ENCODE results near the gene GOLPH3.

Gene GOLPH3

DNA sequence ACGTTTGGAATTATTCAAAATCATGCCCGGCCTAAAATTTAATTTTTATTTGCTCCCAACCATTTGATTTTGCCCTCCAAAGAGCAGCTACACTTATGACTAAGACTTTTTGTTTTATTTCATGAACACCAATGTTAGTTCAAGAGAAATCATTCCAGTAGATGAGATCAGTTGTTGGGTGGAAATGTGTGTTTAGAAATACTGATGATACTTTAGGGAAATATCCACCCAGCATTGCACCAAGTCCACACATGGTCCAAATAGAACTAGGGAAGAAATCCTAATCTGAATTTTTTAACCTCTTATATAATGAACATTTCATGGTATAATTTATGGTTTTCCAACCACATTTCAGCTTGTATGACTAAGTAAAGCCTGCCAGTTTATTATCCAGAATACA, 28.3 kb upstream of the GOLPH3 start:
- H3K9me3 ChIP-seq (ENCODE audit: control insufficient read depth in 2 of 2, low read length in 2 of 2): no peaks in the 10 kb centered on the region
- no peak overlapping the region for H3K9ac ChIP-seq (ENCODE audit: low read depth in 1 of 2, low read length in 2 of 2)
- no peaks in the 10 kb centered on the region for H3K36me3 ChIP-seq (ENCODE audit: control insufficient read depth in 2 of 2, insufficient read depth in 2 of 2, low read length in 2 of 2)
- no peaks in the 10 kb centered on the region for H3K27me3 ChIP-seq (ENCODE audit: control insufficient read depth in 2 of 2, insufficient read depth in 2 of 2, low read length in 2 of 2)
- H3K4me1 ChIP-seq (ENCODE audit: control insufficient read depth in 2 of 2, insufficient read depth in 2 of 2, low read length in 2 of 2): no peaks in the 10 kb centered on the region
- no peak overlapping the region for H3K27ac ChIP-seq (ENCODE audit: low read depth in 2 of 2, low read length in 2 of 2)
- H3K4me3 ChIP-seq (ENCODE audit: low read length in 2 of 2): no peak overlapping the region

GRCh38 chr5:32201122-32201753, 27.1 kb upstream of the GOLPH3 start:
- no peak overlapping the region for H3K27ac ChIP-seq (ENCODE audit: low read depth in 2 of 2, low read length in 2 of 2)
- no peaks in the 10 kb centered on the region for H3K9me3 ChIP-seq (ENCODE audit: control insufficient read depth in 2 of 2, low read length in 2 of 2)
- no peaks in the 10 kb centered on the region for H3K4me1 ChIP-seq (ENCODE audit: control insufficient read depth in 2 of 2, insufficient read depth in 2 of 2, low read length in 2 of 2)
- no peak overlapping the region for H3K4me3 ChIP-seq (ENCODE audit: low read length in 2 of 2)
- H3K27me3 ChIP-seq (ENCODE audit: control insufficient read depth in 2 of 2, insufficient read depth in 2 of 2, low read length in 2 of 2): no peaks in the 10 kb centered on the region
- H3K36me3 ChIP-seq (ENCODE audit: control insufficient read depth in 2 of 2, insufficient read depth in 2 of 2, low read length in 2 of 2): no peaks in the 10 kb centered on the region
- no peak overlapping the region for H3K9ac ChIP-seq (ENCODE audit: low read depth in 1 of 2, low read length in 2 of 2)

DNA sequence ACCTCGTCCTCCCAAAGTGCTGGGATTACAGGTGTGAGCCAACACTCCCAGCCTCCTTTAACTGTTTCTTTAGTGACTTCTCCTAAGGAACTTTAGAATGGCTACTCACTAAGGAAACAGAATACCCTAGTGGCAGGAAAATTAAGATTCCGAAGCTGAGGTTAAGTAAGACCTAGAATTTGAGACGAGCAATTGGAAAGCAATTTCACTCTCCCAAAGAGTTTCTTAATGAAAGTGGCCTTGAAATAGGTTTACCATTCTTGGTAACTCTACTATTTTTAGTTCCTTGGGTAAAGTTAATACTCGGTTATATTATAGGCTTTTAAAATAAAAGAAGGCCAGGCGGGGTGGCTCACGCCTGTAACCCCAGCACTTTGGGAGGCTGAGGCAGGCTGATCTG, 22.9 kb upstream of the GOLPH3 start:
- Histone ChIP-seq H3K36me3 (ENCODE audit: control insufficient read depth in 2 of 2, insufficient read depth in 2 of 2, low read length in 2 of 2) (no peaks in the 10 kb centered on the region), H3K27me3 (ENCODE audit: control insufficient read depth in 2 of 2, insufficient read depth in 2 of 2, low read length in 2 of 2) (no peaks in the 10 kb centered on the region), H3K27ac (ENCODE audit: low read depth in 2 of 2, low read length in 2 of 2) (no peak overlapping the region), H3K9me3 (ENCODE audit: control insufficient read depth in 2 of 2, low read length in 2 of 2) (no peaks in the 10 kb centered on the region), H3K4me1 (ENCODE audit: control insufficient read depth in 2 of 2, insufficient read depth in 2 of 2, low read length in 2 of 2) (peaks cover 5 to 8% of the 10 kb centered on the region in 2 donors), H3K9ac (ENCODE audit: low read depth in 1 of 2, low read length in 2 of 2) (no peak overlapping the region), H3K4me3 (ENCODE audit: low read length in 2 of 2) (no peak overlapping the region)

DNA sequence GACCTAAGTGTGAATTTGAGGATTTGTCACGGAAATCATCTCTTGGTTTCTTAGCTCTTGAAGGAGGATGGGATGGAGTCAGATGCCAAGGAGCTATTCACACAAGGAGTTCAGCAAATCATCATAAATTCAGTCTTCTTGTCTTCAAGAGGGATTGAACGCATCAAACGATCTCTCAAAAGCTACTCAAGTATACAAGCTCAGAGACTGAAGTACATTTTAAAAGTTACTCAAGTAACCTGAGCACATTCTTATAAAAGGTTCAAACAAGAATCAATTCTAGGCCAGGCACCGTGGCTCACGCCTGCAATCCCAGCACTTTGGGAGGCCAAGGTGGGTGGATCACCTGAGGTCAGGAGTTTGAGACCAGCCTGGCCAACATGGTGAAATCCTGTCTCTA, 21.1 kb upstream of the GOLPH3 start:
- Histone ChIP-seq H3K9ac (ENCODE audit: low read depth in 1 of 2, low read length in 2 of 2) (no peak overlapping the region), H3K36me3 (ENCODE audit: control insufficient read depth in 2 of 2, insufficient read depth in 2 of 2, low read length in 2 of 2) (no peaks in the 10 kb centered on the region), H3K9me3 (ENCODE audit: control insufficient read depth in 2 of 2, low read length in 2 of 2) (no peaks in the 10 kb centered on the region), H3K27me3 (ENCODE audit: control insufficient read depth in 2 of 2, insufficient read depth in 2 of 2, low read length in 2 of 2) (no peaks in the 10 kb centered on the region), H3K4me3 (ENCODE audit: low read length in 2 of 2) (no peak overlapping the region), H3K27ac (ENCODE audit: low read depth in 2 of 2, low read length in 2 of 2) (no peak overlapping the region), H3K4me1 (ENCODE audit: control insufficient read depth in 2 of 2, insufficient read depth in 2 of 2, low read length in 2 of 2) (peaks cover 5 to 8% of the 10 kb centered on the region in 2 donors)

DNA sequence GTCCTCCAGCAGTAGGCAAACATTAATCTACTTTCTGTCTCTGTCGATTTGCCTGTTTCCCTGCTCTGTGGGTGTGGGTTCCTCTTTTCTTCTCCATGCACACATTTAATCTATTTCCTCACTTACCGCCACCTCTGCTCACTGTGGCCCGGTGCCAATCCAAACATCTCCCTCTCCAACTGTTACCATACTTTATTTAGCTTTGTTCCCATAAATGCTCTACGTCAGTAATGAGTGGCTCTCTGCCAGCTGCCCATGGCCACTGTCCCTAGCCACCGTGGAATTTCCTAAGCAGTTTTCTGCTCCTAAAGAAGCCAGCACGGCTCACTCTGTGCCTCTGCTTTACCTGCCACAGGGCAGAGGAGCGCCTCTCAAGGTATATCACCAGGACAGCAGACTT, 19.5 kb upstream of the GOLPH3 start:
- Histone ChIP-seq H3K4me1 (ENCODE audit: control insufficient read depth in 2 of 2, insufficient read depth in 2 of 2, low read length in 2 of 2) (peaks cover 5 to 8% of the 10 kb centered on the region in 2 donors), H3K27ac (ENCODE audit: low read depth in 2 of 2, low read length in 2 of 2) (peak overlapping the region in 1 of 2 donors; percentile 23), H3K36me3 (ENCODE audit: control insufficient read depth in 2 of 2, insufficient read depth in 2 of 2, low read length in 2 of 2) (no peaks in the 10 kb centered on the region), H3K4me3 (ENCODE audit: low read length in 2 of 2) (peak overlapping the region; percentile 17 to 55), H3K9ac (ENCODE audit: low read depth in 1 of 2, low read length in 2 of 2) (peak overlapping the region; percentile 36), H3K27me3 (ENCODE audit: control insufficient read depth in 2 of 2, insufficient read depth in 2 of 2, low read length in 2 of 2) (no peaks in the 10 kb centered on the region), H3K9me3 (ENCODE audit: control insufficient read depth in 2 of 2, low read length in 2 of 2) (no peaks in the 10 kb centered on the region)

GRCh38 chr5:32190095-32190494, 16.0 kb upstream of the GOLPH3 start:
- H3K27ac ChIP-seq (ENCODE audit: low read depth in 2 of 2, low read length in 2 of 2): no peak overlapping the region
- H3K36me3 ChIP-seq (ENCODE audit: control insufficient read depth in 2 of 2, insufficient read depth in 2 of 2, low read length in 2 of 2): no peaks in the 10 kb centered on the region
- H3K4me1 ChIP-seq (ENCODE audit: control insufficient read depth in 2 of 2, insufficient read depth in 2 of 2, low read length in 2 of 2): peaks cover 5 to 8% of the 10 kb centered on the region in 2 donors
- H3K4me3 ChIP-seq (ENCODE audit: low read length in 2 of 2): no peak overlapping the region
- H3K9ac ChIP-seq (ENCODE audit: low read depth in 1 of 2, low read length in 2 of 2): no peak overlapping the region
- no peaks in the 10 kb centered on the region for H3K9me3 ChIP-seq (ENCODE audit: control insufficient read depth in 2 of 2, low read length in 2 of 2)
- no peaks in the 10 kb centered on the region for H3K27me3 ChIP-seq (ENCODE audit: control insufficient read depth in 2 of 2, insufficient read depth in 2 of 2, low read length in 2 of 2)

GRCh38 chr5:32187675-32188074, 13.6 kb upstream of the GOLPH3 start:
- no peak overlapping the region for H3K27ac ChIP-seq (ENCODE audit: low read depth in 2 of 2, low read length in 2 of 2)
- no peak overlapping the region for H3K4me3 ChIP-seq (ENCODE audit: low read length in 2 of 2)
- no peaks in the 10 kb centered on the region for H3K4me1 ChIP-seq (ENCODE audit: control insufficient read depth in 2 of 2, insufficient read depth in 2 of 2, low read length in 2 of 2)
- no peaks in the 10 kb centered on the region for H3K9me3 ChIP-seq (ENCODE audit: control insufficient read depth in 2 of 2, low read length in 2 of 2)
- no peaks in the 10 kb centered on the region for H3K36me3 ChIP-seq (ENCODE audit: control insufficient read depth in 2 of 2, insufficient read depth in 2 of 2, low read length in 2 of 2)
- no peak overlapping the region for H3K9ac ChIP-seq (ENCODE audit: low read depth in 1 of 2, low read length in 2 of 2)
- H3K27me3 ChIP-seq (ENCODE audit: control insufficient read depth in 2 of 2, insufficient read depth in 2 of 2, low read length in 2 of 2): no peaks in the 10 kb centered on the region

- no peaks in the 10 kb centered on the region for H3K4me1 ChIP-seq (ENCODE audit: control insufficient read depth in 2 of 2, insufficient read depth in 2 of 2, low read length in 2 of 2)
- H3K27ac ChIP-seq (ENCODE audit: low read depth in 2 of 2, low read length in 2 of 2): no peak overlapping the region
- H3K36me3 ChIP-seq (ENCODE audit: control insufficient read depth in 2 of 2, insufficient read depth in 2 of 2, low read length in 2 of 2): no peaks in the 10 kb centered on the region
- no peak overlapping the region for H3K4me3 ChIP-seq (ENCODE audit: low read length in 2 of 2)
- H3K9me3 ChIP-seq (ENCODE audit: control insufficient read depth in 2 of 2, low read length in 2 of 2): no peaks in the 10 kb centered on the region
- H3K27me3 ChIP-seq (ENCODE audit: control insufficient read depth in 2 of 2, insufficient read depth in 2 of 2, low read length in 2 of 2): no peaks in the 10 kb centered on the region
- H3K9ac ChIP-seq (ENCODE audit: low read depth in 1 of 2, low read length in 2 of 2): no peak overlapping the region
Measured at GRCh38 chr5:32182463-32183063, 8.4 kb upstream of the GOLPH3 start.

GRCh38 chr5:32173267-32174010, 680 bp downstream of the GOLPH3 start:
- peak overlapping the region; percentile 93 to 97 for H3K4me3 ChIP-seq (ENCODE audit: low read length in 2 of 2)
- H3K9ac ChIP-seq (ENCODE audit: low read depth in 1 of 2, low read length in 2 of 2): peak overlapping the region; percentile 97 to 100
- H3K36me3 ChIP-seq (ENCODE audit: control insufficient read depth in 2 of 2, insufficient read depth in 2 of 2, low read length in 2 of 2): peaks cover 14 to 19% of the 10 kb centered on the region in 2 donors
- no peaks in the 10 kb centered on the region for H3K27me3 ChIP-seq (ENCODE audit: control insufficient read depth in 2 of 2, insufficient read depth in 2 of 2, low read length in 2 of 2)
- H3K4me1 ChIP-seq (ENCODE audit: control insufficient read depth in 2 of 2, insufficient read depth in 2 of 2, low read length in 2 of 2): peaks cover 2 to 8% of the 10 kb centered on the region in 2 donors
- H3K9me3 ChIP-seq (ENCODE audit: control insufficient read depth in 2 of 2, low read length in 2 of 2): no peaks in the 10 kb centered on the region
- H3K27ac ChIP-seq (ENCODE audit: low read depth in 2 of 2, low read length in 2 of 2): peak overlapping the region; percentile 99 to 100

DNA sequence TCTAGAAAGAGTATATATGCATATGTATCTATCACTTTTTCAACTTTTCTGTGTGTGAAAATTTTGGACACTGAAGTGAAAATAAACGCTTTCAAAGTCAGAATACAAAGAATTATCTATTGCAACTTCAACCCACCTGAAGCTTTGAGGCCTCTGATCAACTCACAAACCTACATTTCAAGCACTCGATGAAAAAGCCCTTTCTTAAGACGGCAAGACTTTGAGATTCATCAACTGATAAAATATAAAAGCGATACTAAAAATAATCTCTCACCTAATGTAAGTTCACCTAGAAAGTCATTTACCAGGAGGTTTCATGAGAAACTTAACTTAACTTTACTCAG, 1.2 kb downstream of the GOLPH3 start:
- Histone ChIP-seq H3K9me3 (ENCODE audit: control insufficient read depth in 2 of 2, low read length in 2 of 2) (no peaks in the 10 kb centered on the region), H3K27ac (ENCODE audit: low read depth in 2 of 2, low read length in 2 of 2) (peak overlapping the region; percentile 99 to 100), H3K27me3 (ENCODE audit: control insufficient read depth in 2 of 2, insufficient read depth in 2 of 2, low read length in 2 of 2) (no peaks in the 10 kb centered on the region), H3K9ac (ENCODE audit: low read depth in 1 of 2, low read length in 2 of 2) (peak overlapping the region; percentile 89 to 97), H3K4me3 (ENCODE audit: low read length in 2 of 2) (peak overlapping the region; percentile 93 to 97), H3K36me3 (ENCODE audit: control insufficient read depth in 2 of 2, insufficient read depth in 2 of 2, low read length in 2 of 2) (peaks cover 15 to 23% of the 10 kb centered on the region in 2 donors), H3K4me1 (ENCODE audit: control insufficient read depth in 2 of 2, insufficient read depth in 2 of 2, low read length in 2 of 2) (peaks cover 2 to 8% of the 10 kb centered on the region in 2 donors)
